Stimulated activated CD4-positive, alpha-beta T cell treated with anti-CD3 and anti-CD28 coated beads, TNF-alpha, amount 100 ng/mL, for 48 hours (primary cell): ENCODE data around the gene STH.
A peak's percentile ranks its signal among the peaks of the same experiment; 100 is the strongest.
"Not testable (repeated sequence)": the region's sequence is repeated elsewhere in the genome, so short reads cannot be mapped to it uniquely, and the experiment has no call there.

Experiments used
- DNase-seq, 3 donors: peaks; one replicate each; pipeline ENCODE4 v3.0.0-alpha.2; 2020; ENCODE audit warnings: low read depth in 3 of 3

Gene STH

GRCh38 chr17:46006082-46006481 lies 7.0 kb downstream of the STH start:
- not testable (repeated sequence) for DNase-seq

- DNase-seq = no peak
Measured at GRCh38 chr17:46007461-46007965, 8.5 kb downstream of the STH start.

- no peak for DNase-seq
Measured at GRCh38 chr17:46008591-46008990, 9.5 kb downstream of the STH start.

DNA sequence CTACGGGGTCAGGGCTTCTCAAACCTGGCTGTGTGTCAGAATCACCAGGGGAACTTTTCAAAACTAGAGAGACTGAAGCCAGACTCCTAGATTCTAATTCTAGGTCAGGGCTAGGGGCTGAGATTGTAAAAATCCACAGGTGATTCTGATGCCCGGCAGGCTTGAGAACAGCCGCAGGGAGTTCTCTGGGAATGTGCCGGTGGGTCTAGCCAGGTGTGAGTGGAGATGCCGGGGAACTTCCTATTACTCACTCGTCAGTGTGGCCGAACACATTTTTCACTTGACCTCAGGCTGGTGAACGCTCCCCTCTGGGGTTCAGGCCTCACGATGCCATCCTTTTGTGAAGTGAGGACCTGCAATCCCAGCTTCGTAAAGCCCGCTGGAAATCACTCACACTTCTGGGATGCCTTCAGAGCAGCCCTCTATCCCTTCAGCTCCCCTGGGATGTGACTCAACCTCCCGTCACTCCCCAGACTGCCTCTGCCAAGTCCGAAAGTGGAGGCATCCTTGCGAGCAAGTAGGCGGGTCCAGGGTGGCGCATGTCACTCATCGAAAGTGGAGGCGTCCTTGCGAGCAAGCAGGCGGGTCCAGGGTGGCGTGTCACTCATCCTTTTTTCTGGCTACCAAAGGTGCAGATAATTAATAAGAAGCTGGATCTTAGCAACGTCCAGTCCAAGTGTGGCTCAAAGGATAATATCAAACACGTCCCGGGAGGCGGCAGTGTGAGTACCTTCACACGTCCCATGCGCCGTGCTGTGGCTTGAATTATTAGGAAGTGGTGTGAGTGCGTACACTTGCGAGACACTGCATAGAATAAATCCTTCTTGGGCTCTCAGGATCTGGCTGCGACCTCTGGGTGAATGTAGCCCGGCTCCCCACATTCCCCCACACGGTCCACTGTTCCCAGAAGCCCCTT lies 10.9 kb downstream of the STH start:
- no peak for DNase-seq

GRCh38 chr17:46010597-46011186 lies 11.6 kb downstream of the STH start:
- DNase-seq = no peak

DNA sequence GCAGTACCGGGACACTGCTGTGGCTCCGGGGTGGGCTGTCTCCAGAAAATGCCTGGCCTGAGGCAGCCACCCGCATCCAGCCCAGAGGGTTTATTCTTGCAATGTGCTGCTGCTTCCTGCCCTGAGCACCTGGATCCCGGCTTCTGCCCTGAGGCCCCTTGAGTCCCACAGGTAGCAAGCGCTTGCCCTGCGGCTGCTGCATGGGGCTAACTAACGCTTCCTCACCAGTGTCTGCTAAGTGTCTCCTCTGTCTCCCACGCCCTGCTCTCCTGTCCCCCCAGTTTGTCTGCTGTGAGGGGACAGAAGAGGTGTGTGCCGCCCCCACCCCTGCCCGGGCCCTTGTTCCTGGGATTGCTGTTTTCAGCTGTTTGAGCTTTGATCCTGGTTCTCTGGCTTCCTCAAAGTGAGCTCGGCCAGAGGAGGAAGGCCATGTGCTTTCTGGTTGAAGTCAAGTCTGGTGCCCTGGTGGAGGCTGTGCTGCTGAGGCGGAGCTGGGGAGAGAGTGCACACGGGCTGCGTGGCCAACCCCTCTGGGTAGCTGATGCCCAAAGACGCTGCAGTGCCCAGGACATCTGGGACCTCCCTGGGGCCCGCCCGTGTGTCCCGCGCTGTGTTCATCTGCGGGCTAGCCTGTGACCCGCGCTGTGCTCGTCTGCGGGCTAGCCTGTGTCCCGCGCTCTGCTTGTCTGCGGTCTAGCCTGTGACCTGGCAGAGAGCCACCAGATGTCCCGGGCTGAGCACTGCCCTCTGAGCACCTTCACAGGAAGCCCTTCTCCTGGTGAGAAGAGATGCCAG lies 12.9 kb downstream of the STH start:
- DNase-seq = no peak

DNA sequence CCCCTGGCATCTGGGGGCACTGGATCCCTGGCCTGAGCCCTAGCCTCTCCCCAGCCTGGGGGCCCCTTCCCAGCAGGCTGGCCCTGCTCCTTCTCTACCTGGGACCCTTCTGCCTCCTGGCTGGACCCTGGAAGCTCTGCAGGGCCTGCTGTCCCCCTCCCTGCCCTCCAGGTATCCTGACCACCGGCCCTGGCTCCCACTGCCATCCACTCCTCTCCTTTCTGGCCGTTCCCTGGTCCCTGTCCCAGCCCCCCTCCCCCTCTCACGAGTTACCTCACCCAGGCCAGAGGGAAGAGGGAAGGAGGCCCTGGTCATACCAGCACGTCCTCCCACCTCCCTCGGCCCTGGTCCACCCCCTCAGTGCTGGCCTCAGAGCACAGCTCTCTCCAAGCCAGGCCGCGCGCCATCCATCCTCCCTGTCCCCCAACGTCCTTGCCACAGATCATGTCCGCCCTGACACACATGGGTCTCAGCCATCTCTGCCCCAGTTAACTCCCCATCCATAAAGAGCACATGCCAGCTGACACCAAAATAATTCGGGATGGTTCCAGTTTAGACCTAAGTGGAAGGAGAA lies 13.5 kb downstream of the STH start:
- DNase-seq = no peak

GRCh38 chr17:46013127-46013501 lies 14.1 kb downstream of the STH start:
- DNase-seq = no peak

- no peak for DNase-seq
Measured at GRCh38 chr17:46013502-46014165, 14.6 kb downstream of the STH start.

- not testable (repeated sequence) for DNase-seq
Measured at GRCh38 chr17:46019408-46019925, 20.4 kb downstream of the STH start.

DNA sequence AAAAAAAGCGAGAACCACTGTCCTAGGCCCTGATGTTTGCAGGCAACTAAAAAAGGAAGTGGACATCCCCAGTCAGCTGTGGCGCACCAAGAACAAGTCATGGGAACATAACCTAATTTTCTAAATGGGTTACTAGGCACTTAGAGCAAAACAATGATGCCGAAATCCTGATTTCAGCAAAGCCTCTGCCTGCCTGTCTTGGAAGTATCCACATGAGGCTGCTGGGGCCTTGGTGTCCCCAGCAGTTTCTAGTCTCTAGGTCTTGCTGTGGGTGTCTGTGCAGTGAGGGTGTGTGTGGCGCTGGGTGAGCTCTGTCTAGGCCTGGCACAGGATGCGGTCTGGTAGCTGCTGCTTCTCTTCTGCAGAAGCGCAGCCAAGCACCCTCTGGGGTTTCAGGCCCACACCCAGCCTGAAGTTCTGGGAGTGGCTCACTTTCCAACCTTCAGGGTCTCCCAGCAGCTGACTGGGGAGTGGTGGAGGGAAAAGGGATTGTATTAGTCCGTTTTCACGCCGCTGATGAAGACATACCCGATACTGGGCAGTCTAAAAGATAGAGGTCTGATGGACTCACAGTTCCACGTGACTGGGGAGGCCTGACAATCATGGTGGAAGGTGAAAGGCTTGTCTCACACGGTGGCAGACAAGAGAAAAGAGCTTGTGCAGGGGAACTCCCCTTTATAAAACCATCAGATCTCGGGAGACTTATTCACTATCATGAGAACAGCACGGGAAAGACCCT lies 21.1 kb downstream of the STH start:
- DNase-seq = peak in 1 of 3 donors; percentile 11

DNA sequence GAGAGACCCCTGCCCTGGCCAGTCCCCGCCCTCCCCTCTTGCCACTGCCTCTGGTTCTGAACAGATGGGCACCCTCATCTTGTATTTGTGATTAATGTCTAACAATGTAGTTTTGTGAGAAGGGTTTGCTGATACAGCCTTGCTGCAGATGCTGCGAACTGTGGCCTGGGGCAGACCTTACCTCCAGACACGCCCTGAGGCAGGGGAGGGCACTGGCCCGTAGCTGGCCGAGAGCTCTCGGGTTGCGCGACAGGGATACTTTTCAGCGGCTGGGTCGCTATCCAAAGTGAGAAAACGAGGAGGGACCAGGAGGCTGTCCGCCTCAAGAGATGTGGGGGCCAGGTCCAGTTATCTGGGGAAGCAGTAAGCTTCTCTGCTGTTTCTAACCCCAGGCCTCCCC lies 21.9 kb downstream of the STH start:
- no peak for DNase-seq

GRCh38 chr17:46023366-46023765 lies 24.3 kb downstream of the STH start:
- not testable (repeated sequence) for DNase-seq

DNA sequence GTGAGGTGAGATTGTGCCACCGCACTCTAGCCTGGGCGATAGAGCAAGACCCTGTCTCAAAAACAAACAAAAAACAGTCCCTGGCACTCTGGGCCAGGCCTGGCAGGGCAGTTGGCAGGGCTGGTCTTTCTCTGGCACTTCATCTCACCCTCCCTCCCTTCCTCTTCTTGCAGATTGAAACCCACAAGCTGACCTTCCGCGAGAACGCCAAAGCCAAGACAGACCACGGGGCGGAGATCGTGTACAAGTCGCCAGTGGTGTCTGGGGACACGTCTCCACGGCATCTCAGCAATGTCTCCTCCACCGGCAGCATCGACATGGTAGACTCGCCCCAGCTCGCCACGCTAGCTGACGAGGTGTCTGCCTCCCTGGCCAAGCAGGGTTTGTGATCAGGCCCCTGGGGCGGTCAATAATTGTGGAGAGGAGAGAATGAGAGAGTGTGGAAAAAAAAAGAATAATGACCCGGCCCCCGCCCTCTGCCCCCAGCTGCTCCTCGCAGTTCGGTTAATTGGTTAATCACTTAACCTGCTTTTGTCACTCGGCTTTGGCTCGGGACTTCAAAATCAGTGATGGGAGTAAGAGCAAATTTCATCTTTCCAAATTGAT lies 24.8 kb downstream of the STH start:
- DNase-seq = no peak

- DNase-seq = no peak
Measured at GRCh38 chr17:46024590-46024989, 25.5 kb downstream of the STH start.

DNA sequence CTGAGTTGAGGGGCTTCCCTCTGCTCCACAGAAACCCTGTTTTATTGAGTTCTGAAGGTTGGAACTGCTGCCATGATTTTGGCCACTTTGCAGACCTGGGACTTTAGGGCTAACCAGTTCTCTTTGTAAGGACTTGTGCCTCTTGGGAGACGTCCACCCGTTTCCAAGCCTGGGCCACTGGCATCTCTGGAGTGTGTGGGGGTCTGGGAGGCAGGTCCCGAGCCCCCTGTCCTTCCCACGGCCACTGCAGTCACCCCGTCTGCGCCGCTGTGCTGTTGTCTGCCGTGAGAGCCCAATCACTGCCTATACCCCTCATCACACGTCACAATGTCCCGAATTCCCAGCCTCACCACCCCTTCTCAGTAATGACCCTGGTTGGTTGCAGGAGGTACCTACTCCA lies 26.0 kb downstream of the STH start:
- DNase-seq = no peak

GRCh38 chr17:46025510-46026165 lies 26.6 kb downstream of the STH start:
- DNase-seq = no peak

DNA sequence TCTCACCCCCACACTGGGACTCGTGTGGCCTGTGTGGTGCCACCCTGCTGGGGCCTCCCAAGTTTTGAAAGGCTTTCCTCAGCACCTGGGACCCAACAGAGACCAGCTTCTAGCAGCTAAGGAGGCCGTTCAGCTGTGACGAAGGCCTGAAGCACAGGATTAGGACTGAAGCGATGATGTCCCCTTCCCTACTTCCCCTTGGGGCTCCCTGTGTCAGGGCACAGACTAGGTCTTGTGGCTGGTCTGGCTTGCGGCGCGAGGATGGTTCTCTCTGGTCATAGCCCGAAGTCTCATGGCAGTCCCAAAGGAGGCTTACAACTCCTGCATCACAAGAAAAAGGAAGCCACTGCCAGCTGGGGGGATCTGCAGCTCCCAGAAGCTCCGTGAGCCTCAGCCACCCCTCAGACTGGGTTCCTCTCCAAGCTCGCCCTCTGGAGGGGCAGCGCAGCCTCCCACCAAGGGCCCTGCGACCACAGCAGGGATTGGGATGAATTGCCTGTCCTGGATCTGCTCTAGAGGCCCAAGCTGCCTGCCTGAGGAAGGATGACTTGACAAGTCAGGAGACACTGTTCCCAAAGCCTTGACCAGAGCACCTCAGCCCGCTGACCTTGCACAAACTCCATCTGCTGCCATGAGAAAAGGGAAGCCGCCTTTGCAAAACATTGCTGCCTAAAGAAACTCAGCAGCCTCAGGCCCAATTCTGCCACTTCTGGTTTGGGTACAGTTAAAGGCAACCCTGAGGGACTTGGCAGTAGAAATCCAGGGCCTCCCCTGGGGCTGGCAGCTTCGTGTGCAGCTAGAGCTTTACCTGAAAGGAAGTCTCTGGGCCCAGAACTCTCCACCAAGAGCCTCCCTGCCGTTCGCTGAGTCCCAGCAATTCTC lies 27.4 kb downstream of the STH start:
- DNase-seq = no peak
